Uterus (tissue), 4 donors: ENCODE measurements around the gene MYPN. TPM values are rescaled to one million over a fixed set of nuclear protein-coding genes. Genes with fewer than 3 reads are reported as not detected.

ENCODE experiments used
- DNase-seq, 2 donors: peaks; one replicate each; pipeline ENCODE4 v3.0.0-alpha.2; 2019 to 2020
- H3K27ac ChIP-seq, 2 donors: fragments of 200-600 bp; sonication (generic); 1 replicate in 1 of 2; 2 replicates in 1 of 2; pipeline ENCODE4 v1.5.1; 2016 to 2018
- H3K27me3 ChIP-seq, 2 donors: fragments of 200-600 bp; sonication (generic); one replicate each; pipeline ENCODE4 v1.5.1; 2018 to 2019; ENCODE audit warnings: control low read depth in 1 of 2
- H3K36me3 ChIP-seq, 2 donors: fragments of 200-600 bp; sonication (generic); one replicate each; pipeline ENCODE4 v1.5.1; 2019; ENCODE audit warnings: control low read depth in 1 of 2
- H3K4me1 ChIP-seq, 2 donors: fragments of 200-600 bp; sonication (generic); one replicate each; pipeline ENCODE4 v1.5.1; 2018 to 2019; ENCODE audit warnings: control low read depth in 1 of 2
- H3K4me3 ChIP-seq, 2 donors: fragments of 200-600 bp; sonication (generic); 1 replicate in 1 of 2; 2 replicates in 1 of 2; pipeline ENCODE4 v1.5.1; 2018 to 2019; ENCODE audit warnings: mild to moderate bottlenecking in 1 of 2
- H3K9me3 ChIP-seq, 2 donors: fragments of 200-600 bp; sonication (generic); one replicate each; pipeline ENCODE4 v1.5.1; 2019; ENCODE audit warnings: control low read depth in 1 of 2
- POLR2A ChIP-seq, 2 donors: fragments of 450-650 bp; IDR thresholded peaks; one replicate each; pipeline ENCODE4 v1.6.1; 2016; ENCODE audit warnings: antibody characterized with exemption in 2 of 2, mild to moderate bottlenecking in 1 of 2, moderate library complexity in 1 of 2
- intact Hi-C: fragments of 100-400 bp; cut with DNase I; formaldehyde crosslinking; loops from one replicate; pipeline ENCODE4 v1.15.1; 2023; ENCODE audit warnings: low total_unique reads
- total RNA-seq, 4 donors: library from RNA; depleted of rRNA in 3 of 4; stranded (reverse); fragments of >200 nt in 3 of 4; gene quantifications; one replicate each; pipeline versions ENCODE4 v1.1.0 to v1.2.4, GENCODE V29; 2014 to 2023
- TF ChIP-seq, protein P1 (sequence below), 4 experiments: fragments of 200-600 bp in 2 of 4; fragments of 450-650 bp in 2 of 4; sonication (generic) in 2 of 4; IDR thresholded peaks; one replicate each; pipeline ENCODE4 v1.5.1; 2016 to 2019; ENCODE audit warnings: antibody characterized with exemption in 4 of 4, mild to moderate bottlenecking in 2 of 4, moderate library complexity in 1 of 4
- donor health status: DM: yes; HTN: yes; CAD: no.

The MYPN gene
- total RNA-seq, 4 donors from 2014 or later = not detected

DNA sequence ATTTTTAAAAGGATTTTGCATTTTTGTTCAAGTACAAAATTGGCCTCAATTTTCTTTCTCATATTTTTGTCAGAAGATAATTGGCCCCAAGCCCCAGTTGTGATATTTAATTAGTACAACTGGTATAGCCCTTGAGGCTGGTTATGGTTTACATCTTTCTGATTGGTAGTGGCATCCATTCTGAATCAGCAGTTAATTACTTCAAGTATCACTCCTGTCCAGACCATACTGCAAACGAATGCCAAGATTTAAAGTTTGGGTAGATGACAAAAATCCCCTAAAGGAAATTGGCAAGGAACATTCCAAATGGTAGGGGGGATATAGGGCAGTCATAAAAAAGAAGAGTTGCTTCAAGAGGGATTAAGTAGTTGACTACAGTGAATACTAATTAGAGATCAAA lies 23.1 kb downstream of the MYPN start:
- no peak overlapping the region for H3K4me3 ChIP-seq
- H3K27ac ChIP-seq = no peak overlapping the region
- TF ChIP-seq, protein P1, sequence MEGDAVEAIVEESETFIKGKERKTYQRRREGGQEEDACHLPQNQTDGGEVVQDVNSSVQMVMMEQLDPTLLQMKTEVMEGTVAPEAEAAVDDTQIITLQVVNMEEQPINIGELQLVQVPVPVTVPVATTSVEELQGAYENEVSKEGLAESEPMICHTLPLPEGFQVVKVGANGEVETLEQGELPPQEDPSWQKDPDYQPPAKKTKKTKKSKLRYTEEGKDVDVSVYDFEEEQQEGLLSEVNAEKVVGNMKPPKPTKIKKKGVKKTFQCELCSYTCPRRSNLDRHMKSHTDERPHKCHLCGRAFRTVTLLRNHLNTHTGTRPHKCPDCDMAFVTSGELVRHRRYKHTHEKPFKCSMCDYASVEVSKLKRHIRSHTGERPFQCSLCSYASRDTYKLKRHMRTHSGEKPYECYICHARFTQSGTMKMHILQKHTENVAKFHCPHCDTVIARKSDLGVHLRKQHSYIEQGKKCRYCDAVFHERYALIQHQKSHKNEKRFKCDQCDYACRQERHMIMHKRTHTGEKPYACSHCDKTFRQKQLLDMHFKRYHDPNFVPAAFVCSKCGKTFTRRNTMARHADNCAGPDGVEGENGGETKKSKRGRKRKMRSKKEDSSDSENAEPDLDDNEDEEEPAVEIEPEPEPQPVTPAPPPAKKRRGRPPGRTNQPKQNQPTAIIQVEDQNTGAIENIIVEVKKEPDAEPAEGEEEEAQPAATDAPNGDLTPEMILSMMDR (IDR thresholded peaks at IDR 0.05) = no peak
- TF ChIP-seq POLR2A (IDR thresholded peaks at IDR 0.05) = no peak
- no peaks in the 10 kb centered on the region for H3K9me3 ChIP-seq
- H3K36me3 ChIP-seq = no peaks in the 10 kb centered on the region
- no peaks in the 10 kb centered on the region for H3K4me1 ChIP-seq
- DNase-seq = no peak
- intact Hi-C loops = no loop called here
- no peaks in the 10 kb centered on the region for H3K27me3 ChIP-seq

DNA sequence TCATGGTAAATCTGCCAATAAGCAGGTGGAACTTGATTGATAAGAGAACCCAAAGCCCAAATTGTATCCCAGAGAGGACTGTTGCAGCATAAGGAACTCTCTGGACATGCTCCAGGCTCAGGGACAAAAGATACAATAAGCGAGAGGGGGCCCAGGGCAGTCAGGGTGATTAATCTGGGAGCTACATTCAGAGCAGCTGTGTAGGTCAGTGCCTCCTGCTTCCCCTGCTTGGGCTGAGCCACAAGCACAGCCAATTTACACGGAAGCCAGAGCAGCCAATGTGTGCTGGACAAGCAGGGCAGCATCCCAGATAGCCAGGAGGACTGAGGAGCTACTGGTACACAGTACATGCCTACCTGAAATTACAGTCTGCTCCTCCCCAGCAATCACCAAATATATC lies 24.2 kb downstream of the MYPN start:
- no peaks in the 10 kb centered on the region for H3K36me3 ChIP-seq

DNA sequence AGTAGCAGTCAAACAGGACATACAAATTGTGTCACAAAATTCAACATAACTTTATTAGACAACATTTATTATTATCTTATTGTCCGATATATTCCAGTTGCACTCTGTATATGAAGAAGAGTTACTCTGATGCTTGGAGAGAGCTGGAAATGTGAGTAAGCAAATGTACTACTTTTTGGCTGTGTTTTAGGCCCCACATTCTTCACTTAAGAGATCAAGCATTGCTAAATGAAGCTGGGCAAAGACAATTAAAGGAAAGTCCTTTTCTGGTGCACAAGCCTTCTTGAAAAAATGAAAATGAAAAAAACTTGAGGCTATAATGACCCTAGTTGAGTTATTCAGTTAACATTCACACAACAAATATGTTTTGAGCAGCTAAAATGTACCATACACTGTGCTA lies 26.1 kb downstream of the MYPN start:
- DNase-seq = no peak
- no peak overlapping the region for H3K4me3 ChIP-seq
- peak overlapping the region; percentile 5 to 58 for H3K27ac ChIP-seq
- intact Hi-C loops = no loop called here
- no peak for TF ChIP-seq POLR2A (IDR thresholded peaks at IDR 0.05)
- TF ChIP-seq, protein P1 (IDR thresholded peaks at IDR 0.05) = no peak
- no peaks in the 10 kb centered on the region for H3K36me3 ChIP-seq
- no peaks in the 10 kb centered on the region for H3K4me1 ChIP-seq
- H3K27me3 ChIP-seq = no peaks in the 10 kb centered on the region
- H3K9me3 ChIP-seq = no peaks in the 10 kb centered on the region

More for the DNA sequence above, 24.2 kb downstream of the MYPN start:
- Histone ChIP-seq H3K9me3 (no peaks in the 10 kb centered on the region), H3K27ac (no peak overlapping the region), H3K27me3 (no peaks in the 10 kb centered on the region), H3K4me3 (no peak overlapping the region), H3K4me1 (no peaks in the 10 kb centered on the region)
- TF ChIP-seq, protein P1 (IDR thresholded peaks at IDR 0.05) = no peak
- TF ChIP-seq POLR2A (IDR thresholded peaks at IDR 0.05) = no peak
- intact Hi-C loops = no loop called here
- no peak for DNase-seq

DNA sequence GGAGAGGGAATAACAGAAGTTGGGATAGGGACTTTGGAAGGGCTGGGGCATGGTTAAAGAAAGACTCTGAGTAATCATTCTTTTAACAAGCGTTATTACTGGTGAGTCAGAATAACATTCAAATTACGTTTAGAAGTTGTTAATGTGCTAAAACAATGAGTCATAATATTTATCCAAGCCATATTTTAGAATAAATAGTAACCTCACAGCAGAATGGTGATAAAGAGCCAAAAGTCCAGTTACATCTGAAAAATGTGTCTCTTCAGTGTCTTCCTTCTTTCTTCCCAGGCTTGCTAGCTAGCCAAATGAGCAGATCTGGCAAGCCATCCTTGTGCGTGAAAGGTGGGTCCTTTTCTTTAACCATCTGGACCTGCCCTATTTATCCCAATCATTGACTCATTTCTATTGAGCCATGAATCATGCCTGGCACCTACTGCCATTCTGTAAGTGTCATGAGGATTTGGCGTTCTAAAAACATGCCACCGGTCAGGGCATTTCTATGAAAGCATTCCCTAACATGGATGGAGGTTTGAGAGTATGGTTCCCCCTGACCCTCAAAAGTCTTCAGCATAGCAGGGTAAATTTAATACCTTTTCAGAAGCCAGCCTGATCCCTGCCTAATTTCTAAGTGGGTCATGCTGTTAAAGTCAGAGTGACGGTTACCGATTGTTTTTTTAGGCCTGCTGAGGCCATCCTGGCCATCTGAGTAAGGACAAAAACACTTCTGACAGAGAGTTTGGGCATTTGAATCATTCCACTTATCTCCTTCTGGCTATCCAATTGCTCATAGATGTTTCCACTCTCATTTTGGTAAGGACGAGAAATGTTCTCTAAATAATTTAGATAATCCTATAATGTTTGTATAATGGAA lies 26.9 kb downstream of the MYPN start:
- Histone ChIP-seq H3K4me3 (no peak overlapping the region), H3K9me3 (no peaks in the 10 kb centered on the region), H3K36me3 (no peaks in the 10 kb centered on the region), H3K4me1 (no peaks in the 10 kb centered on the region), H3K27ac (peak overlapping the region; percentile 12 to 58), H3K27me3 (no peaks in the 10 kb centered on the region)
- intact Hi-C loops = no loop called here
- TF ChIP-seq, protein P1 (IDR thresholded peaks at IDR 0.05) = no peak
- DNase-seq = no peak

DNA sequence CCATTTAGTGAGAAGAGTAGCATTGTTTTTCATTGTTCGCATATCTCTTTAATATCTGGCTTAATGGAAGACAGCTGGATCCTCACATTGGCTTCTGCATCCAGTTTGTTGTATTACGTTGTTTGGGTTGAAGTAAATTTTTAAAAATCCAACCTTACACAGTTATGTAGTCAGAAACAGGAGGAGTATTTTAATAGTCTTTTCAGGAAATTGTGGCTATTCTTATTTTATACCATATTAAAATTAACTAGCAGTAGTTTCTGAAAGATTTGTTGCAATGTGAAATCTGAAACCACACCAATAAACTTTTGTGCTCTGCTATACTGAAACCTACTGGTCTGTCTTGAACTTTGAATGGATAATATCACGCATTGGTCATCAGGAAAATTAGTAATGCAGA lies 27.9 kb downstream of the MYPN start:
- intact Hi-C loops = no loop called here
- H3K4me3 ChIP-seq = no peak overlapping the region
- DNase-seq = no peak

More for the DNA sequence above, 27.9 kb downstream of the MYPN start:
- H3K36me3 ChIP-seq = no peaks in the 10 kb centered on the region
- H3K9me3 ChIP-seq = no peaks in the 10 kb centered on the region
- TF ChIP-seq, protein P1 (IDR thresholded peaks at IDR 0.05) = no peak
- no peak for TF ChIP-seq POLR2A (IDR thresholded peaks at IDR 0.05)
- H3K27me3 ChIP-seq = no peaks in the 10 kb centered on the region
- no peaks in the 10 kb centered on the region for H3K4me1 ChIP-seq
- peak overlapping the region in 1 of 2 donors; percentile 39 for H3K27ac ChIP-seq
